K562 (cell line): Measurements from ENCODE around the gene PCDHGA12. TPM values are rescaled to one million over a fixed set of nuclear protein-coding genes. Genes with fewer than 3 reads are reported as not detected.
"Not testable (repeated sequence)": the region's sequence is repeated elsewhere in the genome, so short reads cannot be mapped to it uniquely, and the experiment has no call there.

Source experiments
- ATAC-seq: fragments of 200-7000 bp; cut with Tn5 transposase; 3 replicates; pipeline ENCODE4 v1.9.1; 2020; ENCODE audit warnings: moderate library complexity
- BruUV-seq: library from RNA; stranded (reverse); fragments of 400-500 nt; replicated peaks from 2 replicates; lab custom pipeline; 2021; lab: Mats Ljungman, UMichigan
- CTCF ChIA-PET: fragments of 300-600 bp; formaldehyde crosslinking; extraction: SDS; loops from one replicate; lab custom pipeline; 2021; ENCODE audit warnings: low intra/inter-chr PET ratio; lab: Yijun Ruan, JAX
- POLR2A ChIA-PET: fragments of 300-600, 350-650 bp; sonication (Branson Sonifier 250); formaldehyde crosslinking; extraction: SDS; loops from one replicate; lab custom pipeline; 2021; ENCODE audit warnings: antibody characterized with exemption, inconsistent platforms; lab: Yijun Ruan, JAX
- DNase-seq, 4 experiments: peaks; one replicate each; pipeline versions ENCODE4 v3.0.0 to v3.0.0-alpha.2; 2011 to 2018; ENCODE audit warnings: low spot score in 3 of 4, mixed read lengths in 3 of 4; ENCODE audit errors: extremely low read depth in 1 of 4
- FAIRE-seq: peaks from 2 replicates; lab custom pipeline; 2011; peaks lifted over from hg19 to GRCh38; lab: Jason Lieb, UNC
- H2AFZ ChIP-seq: 2 replicates; pipeline ENCODE4 v1.6.0; 2011; ENCODE audit warnings: low read depth, low read length, control low read depth, inconsistent platforms
- H3K27ac ChIP-seq: fragments of 200-600 bp; 3 replicates; pipeline ENCODE4 v1.8.0; 2011; ENCODE audit warnings: low read depth, mild to moderate bottlenecking, control low read depth, inconsistent platforms, low read length, moderate library complexity, mixed read lengths; ENCODE audit errors: extremely low read depth
- H3K27me3 ChIP-seq, 2 experiments: fragments of 300-600 bp in 1 of 2; 2 replicates in 1 of 2; 3 replicates in 1 of 2; pipeline versions ENCODE4 v1.6.0 to v1.8.0; 2011; ENCODE audit warnings: inconsistent platforms in 2 of 2, low read length in 2 of 2, mild to moderate bottlenecking in 1 of 2, mixed read lengths in 1 of 2, moderate library complexity in 1 of 2; ENCODE audit not compliant: control insufficient read depth in 2 of 2, insufficient read depth in 2 of 2
- H3K36me3 ChIP-seq: fragments of 300-600 bp; 3 replicates; pipeline ENCODE4 v1.8.0; 2011; ENCODE audit warnings: mild to moderate bottlenecking, low read length, inconsistent platforms; ENCODE audit not compliant: control insufficient read depth, insufficient read depth
- H3K4me1 ChIP-seq, 2 experiments: fragments of 200-600 bp in 1 of 2; replicated peaks in 1 of 2; 2 replicates in 1 of 2; 3 replicates in 1 of 2; pipeline versions ENCODE4 v1.5.1 to v1.8.0; 2011; ENCODE audit warnings: inconsistent platforms in 2 of 2, low read length in 2 of 2, mild to moderate bottlenecking in 1 of 2, mixed read lengths in 1 of 2, moderate library complexity in 1 of 2; ENCODE audit not compliant: control insufficient read depth in 2 of 2, insufficient read depth in 2 of 2
- H3K4me2 ChIP-seq: 2 replicates; pipeline ENCODE4 v1.6.1; 2011; ENCODE audit warnings: low read length, control low read depth, inconsistent platforms, mixed read lengths; ENCODE audit not compliant: insufficient read depth
- H3K4me3 ChIP-seq: fragments of 200-600 bp; sonication (generic), shearing (Covaris generic); 2 replicates; pipeline ENCODE4 v1.5.1; 2016; ENCODE audit warnings: control low read depth, inconsistent platforms
- H3K79me2 ChIP-seq: fragments of 200-600 bp; 3 replicates; pipeline ENCODE4 v1.8.0; 2011; ENCODE audit warnings: low read length, inconsistent platforms; ENCODE audit not compliant: control insufficient read depth, insufficient read depth
- H3K9ac ChIP-seq, 2 experiments: 2 replicates each; pipeline versions ENCODE4 v1.6.0 to v1.6.1; 2011; ENCODE audit warnings: low read depth in 2 of 2, low read length in 2 of 2, control low read depth in 1 of 2, inconsistent platforms in 1 of 2, mild to moderate bottlenecking in 1 of 2, mixed read lengths in 1 of 2; ENCODE audit not compliant: insufficient read depth in 1 of 2
- H3K9me1 ChIP-seq: one replicate; pipeline ENCODE4 v1.6.0; 2011; ENCODE audit warnings: inconsistent platforms, mild to moderate bottlenecking, low read length, moderate library complexity; ENCODE audit not compliant: control insufficient read depth, insufficient read depth
- H3K9me3 ChIP-seq: replicated peaks from 2 replicates; pipeline ENCODE4 v1.5.1; 2011; ENCODE audit warnings: low read depth, low read length, inconsistent platforms; ENCODE audit not compliant: control insufficient read depth, insufficient read depth
- H4K20me1 ChIP-seq: replicated peaks from 2 replicates; pipeline ENCODE4 v1.6.1; 2011; ENCODE audit warnings: low read length, inconsistent platforms, mixed read lengths; ENCODE audit not compliant: control insufficient read depth, insufficient read depth
- WGBS: fragments of 100-300 bp; shearing (Covaris generic); methylation state at CpG from one replicate; pipeline ENCODE4 v1.1.6; 2016; ENCODE audit warnings: low coverage, mixed read lengths; ENCODE audit not compliant: insufficient coverage; ENCODE audit errors: missing lambda C conversion rate; 5-methylcytosine and 5-hydroxymethylcytosine counted together
- in situ Hi-C: fragments of 300-500 bp; cut with MboI; formaldehyde crosslinking; loops from 4 replicates; pipeline ENCODE4 v1.15.0; 2018; ENCODE audit warnings: inconsistent platforms, mixed read lengths
- intact Hi-C: fragments of 100-400 bp; cut with micrococcal nuclease; formaldehyde crosslinking; loops from 2 replicates; pipeline ENCODE4 v1.14.2; 2022
- polyA plus RNA-seq, 8 experiments: library from polyadenylated mRNA; depleted of rRNA in 4 of 8; stranded (reverse) in 5 of 8; unstranded in 3 of 8; fragments of >200 nt; fragmentation: Nextera tagmentation in 2 of 8; fragmentation: Illumina TruSeq in 1 of 8; extraction: Ambion mirVana in 2 of 8; extraction: Trizol in 1 of 8; gene quantifications; 2 replicates each; pipeline versions ENCODE4 v1.2.1 to v1.2.3, GENCODE V29; 2011 to 2014; ENCODE audit warnings: inconsistent platforms in 1 of 8, missing spikeins in 1 of 8
- total RNA-seq, 7 experiments: library from RNA; depleted of rRNA in 6 of 7; stranded (reverse); fragments of >200 nt in 6 of 7; fragmentation: Illumina TruSeq in 2 of 7; extraction: Trizol in 2 of 7; gene quantifications; 2 replicates each; pipeline versions ENCODE4 v1.2.1 to v1.2.3, GENCODE V29; 2011 to 2021; ENCODE audit warnings: low replicate concordance in 1 of 7
- TF ChIP-seq, protein P1 (sequence below), 2 experiments: fragments of 450-650 bp; formaldehyde crosslinking in 1 of 2; IDR thresholded peaks; 2 replicates each; pipeline versions ENCODE4 v1.4.0 to v1.6.1; 2014 to 2020; ENCODE audit warnings: mild to moderate bottlenecking in 2 of 2, borderline replicate concordance in 1 of 2, low read depth in 1 of 2

The PCDHGA12 gene
- total and polyA plus RNA-seq, 9 of the 15 experiments (the other 6 are each of a cell fraction or from before 2014, with no cell fraction given): 0.03 TPM; not detected in 8

DNA sequence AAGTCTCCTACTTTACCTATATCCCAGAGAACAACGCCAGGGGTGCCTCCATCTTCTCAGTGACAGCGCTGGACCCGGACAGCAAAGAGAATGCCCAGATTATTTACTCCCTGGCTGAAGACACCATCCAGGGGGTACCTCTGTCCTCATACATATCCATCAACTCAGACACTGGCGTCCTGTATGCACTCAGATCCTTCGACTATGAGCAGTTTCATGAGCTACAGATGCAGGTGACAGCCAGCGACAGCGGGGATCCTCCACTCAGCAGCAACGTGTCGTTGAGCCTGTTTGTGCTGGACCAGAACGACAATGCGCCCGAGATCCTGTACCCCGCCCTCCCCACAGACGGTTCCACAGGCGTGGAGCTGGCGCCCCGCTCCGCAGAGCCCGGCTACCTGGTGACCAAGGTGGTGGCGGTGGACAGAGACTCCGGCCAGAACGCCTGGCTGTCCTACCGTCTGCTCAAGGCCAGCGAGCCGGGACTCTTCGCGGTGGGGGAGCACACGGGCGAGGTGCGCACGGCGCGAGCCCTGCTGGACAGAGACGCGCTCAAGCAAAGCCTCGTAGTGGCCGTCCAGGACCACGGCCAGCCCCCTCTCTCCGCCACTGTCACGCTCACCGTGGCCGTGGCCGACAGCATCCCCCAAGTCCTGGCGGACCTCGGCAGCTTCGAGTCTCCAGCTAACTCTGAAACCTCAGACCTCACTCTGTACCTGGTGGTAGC is 15.6 kb upstream of the PCDHGA12 start:
- FAIRE-seq, DNase-seq, H3K4me2 ChIP-seq, H3K27ac ChIP-seq, H2AFZ ChIP-seq, H3K9me3 ChIP-seq, H3K9me1 ChIP-seq, H3K4me3 ChIP-seq, H3K79me2 ChIP-seq, ATAC-seq, BruUV-seq: not testable (repeated sequence)
- intact Hi-C loops: loop anchor here (5.0 kb wide), 1 partner anchor 108 kb away; no protein-coding TSS in a partner anchor
- WGBS: 10% methylated on average over 32 of the region's 46 CpGs
- Histone ChIP-seq H3K27me3 (peaks cover 7 to 36% of the 10 kb centered on the region in 2 experiments; a peak in 4 of 5 replicates), H3K4me1 (peaks cover 0 to 29% of the 10 kb centered on the region in 2 experiments; a peak in 2 of 5 replicates)
- POLR2A ChIA-PET: interaction anchor here (0.8 kb wide), 1 partner anchor 101 kb away, joined by 3 read pairs; no protein-coding TSS in a partner anchor
- TF ChIP-seq, protein P1, sequence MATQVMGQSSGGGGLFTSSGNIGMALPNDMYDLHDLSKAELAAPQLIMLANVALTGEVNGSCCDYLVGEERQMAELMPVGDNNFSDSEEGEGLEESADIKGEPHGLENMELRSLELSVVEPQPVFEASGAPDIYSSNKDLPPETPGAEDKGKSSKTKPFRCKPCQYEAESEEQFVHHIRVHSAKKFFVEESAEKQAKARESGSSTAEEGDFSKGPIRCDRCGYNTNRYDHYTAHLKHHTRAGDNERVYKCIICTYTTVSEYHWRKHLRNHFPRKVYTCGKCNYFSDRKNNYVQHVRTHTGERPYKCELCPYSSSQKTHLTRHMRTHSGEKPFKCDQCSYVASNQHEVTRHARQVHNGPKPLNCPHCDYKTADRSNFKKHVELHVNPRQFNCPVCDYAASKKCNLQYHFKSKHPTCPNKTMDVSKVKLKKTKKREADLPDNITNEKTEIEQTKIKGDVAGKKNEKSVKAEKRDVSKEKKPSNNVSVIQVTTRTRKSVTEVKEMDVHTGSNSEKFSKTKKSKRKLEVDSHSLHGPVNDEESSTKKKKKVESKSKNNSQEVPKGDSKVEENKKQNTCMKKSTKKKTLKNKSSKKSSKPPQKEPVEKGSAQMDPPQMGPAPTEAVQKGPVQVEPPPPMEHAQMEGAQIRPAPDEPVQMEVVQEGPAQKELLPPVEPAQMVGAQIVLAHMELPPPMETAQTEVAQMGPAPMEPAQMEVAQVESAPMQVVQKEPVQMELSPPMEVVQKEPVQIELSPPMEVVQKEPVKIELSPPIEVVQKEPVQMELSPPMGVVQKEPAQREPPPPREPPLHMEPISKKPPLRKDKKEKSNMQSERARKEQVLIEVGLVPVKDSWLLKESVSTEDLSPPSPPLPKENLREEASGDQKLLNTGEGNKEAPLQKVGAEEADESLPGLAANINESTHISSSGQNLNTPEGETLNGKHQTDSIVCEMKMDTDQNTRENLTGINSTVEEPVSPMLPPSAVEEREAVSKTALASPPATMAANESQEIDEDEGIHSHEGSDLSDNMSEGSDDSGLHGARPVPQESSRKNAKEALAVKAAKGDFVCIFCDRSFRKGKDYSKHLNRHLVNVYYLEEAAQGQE (IDR thresholded peaks at IDR 0.05; ENCODE audit: borderline replicate concordance): 0 out of 2 replicates have a peak, but pooled peaks have one; percentile 3
- TF ChIP-seq, protein P1 (CRISPR knock-in tag; IDR thresholded peaks at IDR 0.05; ENCODE audit: low read depth): not testable (repeated sequence)
- TF ChIP-seq, all 486 proteins: peak for 1; not testable (repeated sequence) for 485
- H3K9ac ChIP-seq, in situ Hi-C loops, H4K20me1 ChIP-seq, H3K36me3 ChIP-seq: not testable (repeated sequence)
- CTCF ChIA-PET: interaction anchor here (0.6 to 0.8 kb wide), 2 partner anchors 76 to 146 kb away, joined by 3 to 4 read pairs; no protein-coding TSS in a partner anchor
